Loucy (cell line): ENCODE measurements around the gene ABCB11.

Source experiments
- CTCF ChIP-seq: fragments of 200-600 bp; sonication (generic); conservative IDR thresholded peaks from 2 replicates; pipeline ENCODE4 v1.5.1; 2014; ENCODE audit warnings: mild to moderate bottlenecking, antibody characterized with exemption, low read length
- EZH2phosphoT487 ChIP-seq: fragments of 200-600 bp; IDR thresholded peaks from 2 replicates; pipeline ENCODE4 v1.6.1; 2018; ENCODE audit warnings: antibody characterized with exemption, mild to moderate bottlenecking, moderate library complexity, borderline replicate concordance

GRCh38 chr2:169026056-169026455 is 5.1 kb downstream of the ABCB11 start:
- TF ChIP-seq CTCF (no peak), EZH2phosphoT487 (no peak)
